PC-9 (cell line): Measurements from ENCODE around the gene SLC39A13. TPM values are rescaled to one million over a fixed set of nuclear protein-coding genes. Genes with fewer than 3 reads are reported as not detected.

Experiments
- BruUV-seq: library from RNA; stranded (reverse); fragments of 400-500 nt; replicated peaks from 2 replicates; lab custom pipeline; 2021; lab: Mats Ljungman, UMichigan
- CTCF ChIA-PET: fragments of 300-600 bp; sonication (Branson Sonifier 250); formaldehyde crosslinking; loops from one replicate; lab custom pipeline; 2022; ENCODE audit warnings: antibody characterized with exemption; lab: Charles Lee
- POLR2A ChIA-PET: fragments of 300-600 bp; sonication (Branson Sonifier 250); formaldehyde crosslinking; loops from one replicate; lab custom pipeline; 2022; ENCODE audit warnings: antibody characterized with exemption; ENCODE audit not compliant: unreplicated experiment; lab: Charles Lee
- DNase-seq, 2 experiments: peaks; one replicate each; pipeline versions ENCODE4 v3.0.0 to v3.0.0-alpha.2; 2015 to 2022; ENCODE audit warnings: mixed read lengths in 1 of 2
- H2AFZ ChIP-seq: fragments of 200-600 bp; sonication (generic); 2 replicates; pipeline ENCODE4 v1.8.1; 2017; ENCODE audit warnings: antibody characterized with exemption
- H3F3A ChIP-seq: fragments of 200-600 bp; sonication (generic); 2 replicates; pipeline ENCODE4 v1.8.1; 2017; ENCODE audit warnings: antibody characterized with exemption, mild to moderate bottlenecking, low read depth; ENCODE audit not compliant: insufficient read depth
- H3K27ac ChIP-seq: fragments of 200-600 bp; sonication (generic); 2 replicates; pipeline ENCODE4 v1.6.1; 2016; ENCODE audit warnings: mixed run types
- H3K27me3 ChIP-seq: fragments of 200-600 bp; sonication (generic); 2 replicates; pipeline ENCODE4 v1.6.1; 2016; ENCODE audit warnings: low read depth, mixed run types; ENCODE audit not compliant: insufficient read depth
- H3K36me3 ChIP-seq: fragments of 200-600 bp; sonication (generic); 2 replicates; pipeline ENCODE4 v1.6.1; 2016; ENCODE audit warnings: low read depth, mixed run types
- H3K4me1 ChIP-seq: fragments of 200-600 bp; sonication (generic); replicated peaks from 2 replicates; pipeline ENCODE4 v1.6.1; 2016; ENCODE audit warnings: mixed run types; ENCODE audit not compliant: insufficient read depth
- H3K4me2 ChIP-seq: fragments of 200-600 bp; sonication (generic); 2 replicates; pipeline ENCODE4 v1.6.1; 2017; ENCODE audit warnings: mixed run types
- H3K4me3 ChIP-seq: fragments of 200-600 bp; sonication (generic); 2 replicates; pipeline ENCODE4 v1.6.1; 2016; ENCODE audit warnings: mixed run types
- H3K79me2 ChIP-seq: fragments of 200-600 bp; sonication (generic); 2 replicates; pipeline ENCODE4 v1.6.1; 2017; ENCODE audit warnings: low read depth, mixed run types
- H3K9me2 ChIP-seq: fragments of 200-600 bp; sonication (generic); 2 replicates; pipeline ENCODE4 v1.8.1; 2017; ENCODE audit warnings: mild to moderate bottlenecking; ENCODE audit not compliant: insufficient read depth
- H3K9me3 ChIP-seq: fragments of 200-600 bp; sonication (generic); 2 replicates; pipeline ENCODE4 v1.8.1; 2016; ENCODE audit warnings: low read depth; ENCODE audit not compliant: insufficient read depth
- H4K20me1 ChIP-seq: fragments of 200-600 bp; sonication (generic); 2 replicates; pipeline ENCODE4 v1.8.1; 2017; ENCODE audit not compliant: insufficient read depth
- EZH2 ChIP-seq: fragments of 200-600 bp; sonication (generic); IDR thresholded peaks from 2 replicates; pipeline ENCODE4 v1.8.0; 2017; ENCODE audit warnings: antibody characterized with exemption, low read depth
- intact Hi-C: fragments of 100-400 bp; cut with micrococcal nuclease; formaldehyde crosslinking; loops from one replicate; pipeline ENCODE4 v1.10.0; 2022; ENCODE audit not compliant: unreplicated experiment
- microRNA-seq: library from miRNA; unstranded; fragments of <30 nt; microRNA quantifications from one replicate; pipeline ENCODE4 v1.2.0, GENCODE V29; 2021; ENCODE audit warnings: borderline number of aligned reads, borderline replicate concordance
- total RNA-seq: library from RNA; stranded (reverse); gene quantifications from 2 replicates; pipeline ENCODE4 v1.2.3, GENCODE V29; 2021
- TF ChIP-seq, protein P1 (sequence below): fragments of 200-600 bp; sonication (generic); conservative IDR thresholded peaks from 2 replicates; pipeline ENCODE4 v1.6.1; 2017; ENCODE audit warnings: mixed run types, antibody characterized with exemption, mild to moderate bottlenecking, moderate library complexity

The SLC39A13 gene
- total RNA-seq, 1 experiment from 2014 or later = 28.8 TPM

DNA sequence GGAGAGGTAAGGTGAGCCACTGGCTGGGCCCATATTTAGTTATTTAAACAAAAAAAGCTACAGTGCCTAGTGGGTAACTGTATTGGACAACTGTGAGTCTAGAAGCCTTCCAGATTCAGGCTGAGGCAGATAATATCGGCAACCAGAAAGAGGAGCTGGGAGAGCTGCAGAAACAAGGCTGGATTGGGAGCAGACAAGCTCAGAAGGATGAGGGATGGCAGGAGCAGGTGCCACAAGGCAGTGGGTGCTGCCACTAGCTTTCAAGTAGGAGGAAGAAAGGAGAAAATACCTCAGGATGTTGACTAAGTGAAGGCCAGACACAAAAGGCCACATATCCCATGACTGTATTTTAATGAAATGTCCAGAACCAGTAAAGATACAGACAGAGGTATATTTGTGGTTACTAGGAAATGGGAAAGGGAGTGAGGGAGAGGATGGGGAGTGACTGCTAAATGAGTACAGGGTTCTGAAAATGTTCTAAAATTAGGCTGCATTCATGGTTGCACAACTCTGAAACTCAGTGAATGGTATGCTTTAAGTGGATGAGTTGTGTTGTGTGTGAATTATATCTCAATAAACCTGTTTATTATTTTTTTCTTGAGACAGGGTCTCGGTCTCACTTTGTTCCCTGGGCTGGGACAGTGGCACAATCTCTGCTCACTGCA is 52.3 kb downstream of the SLC39A13 start:
- Histone ChIP-seq H3K27me3 (no peaks in the 10 kb centered on the region), H3K4me3 (no peak overlapping the region), H3K79me2 (no peaks in the 10 kb centered on the region), H4K20me1 (peaks cover 18% of the 10 kb centered on the region), H3K4me2 (no peak overlapping the region), H3F3A (peaks cover 24% of the 10 kb centered on the region), H3K9me2 (no peaks in the 10 kb centered on the region), H3K36me3 (peaks cover 21% of the 10 kb centered on the region), H3K4me1 (no peaks in the 10 kb centered on the region), H3K27ac (no peak overlapping the region), H2AFZ (no peak overlapping the region), H3K9me3 (no peaks in the 10 kb centered on the region)
- no peak for DNase-seq
- TF ChIP-seq, protein P1, sequence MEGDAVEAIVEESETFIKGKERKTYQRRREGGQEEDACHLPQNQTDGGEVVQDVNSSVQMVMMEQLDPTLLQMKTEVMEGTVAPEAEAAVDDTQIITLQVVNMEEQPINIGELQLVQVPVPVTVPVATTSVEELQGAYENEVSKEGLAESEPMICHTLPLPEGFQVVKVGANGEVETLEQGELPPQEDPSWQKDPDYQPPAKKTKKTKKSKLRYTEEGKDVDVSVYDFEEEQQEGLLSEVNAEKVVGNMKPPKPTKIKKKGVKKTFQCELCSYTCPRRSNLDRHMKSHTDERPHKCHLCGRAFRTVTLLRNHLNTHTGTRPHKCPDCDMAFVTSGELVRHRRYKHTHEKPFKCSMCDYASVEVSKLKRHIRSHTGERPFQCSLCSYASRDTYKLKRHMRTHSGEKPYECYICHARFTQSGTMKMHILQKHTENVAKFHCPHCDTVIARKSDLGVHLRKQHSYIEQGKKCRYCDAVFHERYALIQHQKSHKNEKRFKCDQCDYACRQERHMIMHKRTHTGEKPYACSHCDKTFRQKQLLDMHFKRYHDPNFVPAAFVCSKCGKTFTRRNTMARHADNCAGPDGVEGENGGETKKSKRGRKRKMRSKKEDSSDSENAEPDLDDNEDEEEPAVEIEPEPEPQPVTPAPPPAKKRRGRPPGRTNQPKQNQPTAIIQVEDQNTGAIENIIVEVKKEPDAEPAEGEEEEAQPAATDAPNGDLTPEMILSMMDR = no peak
- TF ChIP-seq EZH2 = no peak
- intact Hi-C loops = no loop called here
- CTCF ChIA-PET = no interaction called here
- POLR2A ChIA-PET = no interaction called here
- BruUV-seq = no TSS peak

DNA sequence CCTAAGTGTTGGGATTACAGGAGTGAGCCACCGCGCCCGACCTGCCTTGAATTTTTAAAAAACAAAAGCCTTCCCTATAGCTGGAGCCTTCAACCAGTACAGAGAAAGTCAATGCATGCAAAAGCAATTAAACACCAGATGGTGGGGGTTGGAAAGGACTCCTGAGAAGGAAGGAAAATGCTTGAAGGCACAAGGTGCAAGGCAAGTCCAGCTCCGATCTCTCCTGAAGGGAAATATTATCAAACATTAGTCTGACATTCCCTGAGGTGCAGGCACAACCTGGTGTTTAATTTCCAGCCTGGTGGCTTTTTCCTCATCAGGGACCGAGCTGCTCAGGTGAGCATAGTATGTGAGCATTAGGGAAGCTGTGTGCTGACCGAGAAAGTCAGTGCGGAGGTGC is 53.5 kb downstream of the SLC39A13 start:
- intact Hi-C loops = no loop called here

DNA sequence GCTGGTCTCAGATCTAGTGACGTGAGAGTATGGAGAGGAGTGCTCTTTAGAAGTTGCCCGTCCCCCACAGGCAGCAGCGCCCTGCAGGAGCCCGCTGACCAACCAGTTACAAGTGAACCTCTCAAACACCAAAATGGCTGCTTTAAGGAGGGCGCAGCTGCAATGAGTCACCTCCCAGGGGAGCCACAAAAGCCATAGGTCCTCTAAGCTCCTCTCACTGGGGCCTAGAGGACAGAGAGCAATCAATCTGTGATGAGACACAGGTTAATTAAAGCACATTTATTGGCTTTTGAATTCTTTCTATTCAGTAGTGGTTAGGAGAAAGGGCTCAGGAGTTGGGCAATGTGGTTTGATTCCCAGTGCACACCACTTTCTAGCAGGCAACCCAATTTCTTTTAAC is 56.1 kb downstream of the SLC39A13 start:
- H3F3A ChIP-seq = peaks cover 36% of the 10 kb centered on the region
- H3K36me3 ChIP-seq = peaks cover 26% of the 10 kb centered on the region
- H3K27me3 ChIP-seq = no peaks in the 10 kb centered on the region
- TF ChIP-seq EZH2 = no peak
- H3K9me2 ChIP-seq = no peaks in the 10 kb centered on the region
- H3K27ac ChIP-seq = no peak overlapping the region
- ChIA-PET CTCF (no interaction called here), POLR2A (interaction anchor here (0.5 to 0.6 kb wide), 2 partner anchors 111 to 372 kb away, joined by 3 to 9 read pairs; no protein-coding TSS in a partner anchor)
- peaks cover 48% of the 10 kb centered on the region for H4K20me1 ChIP-seq
- no peak overlapping the region for H3K4me2 ChIP-seq
- H3K79me2 ChIP-seq = peaks cover 4% of the 10 kb centered on the region; the same call in 1 of the 2 replicates
- H3K9me3 ChIP-seq = no peaks in the 10 kb centered on the region
- no peak for DNase-seq
- no peak overlapping the region for H2AFZ ChIP-seq
- peaks cover 22% of the 10 kb centered on the region for H3K4me1 ChIP-seq
- no peak overlapping the region for H3K4me3 ChIP-seq
- intact Hi-C loops = no loop called here
- BruUV-seq = no TSS peak

More for the DNA sequence above, 53.5 kb downstream of the SLC39A13 start:
- peaks cover 27% of the 10 kb centered on the region for H3F3A ChIP-seq
- peaks cover 26% of the 10 kb centered on the region for H3K36me3 ChIP-seq
- H4K20me1 ChIP-seq = peaks cover 25% of the 10 kb centered on the region
- peaks cover 4% of the 10 kb centered on the region; the same call in 1 of the 2 replicates for H3K79me2 ChIP-seq
- no peak overlapping the region for H3K4me2 ChIP-seq
- no peak overlapping the region for H2AFZ ChIP-seq
- H3K27me3 ChIP-seq = no peaks in the 10 kb centered on the region
- H3K9me2 ChIP-seq = no peaks in the 10 kb centered on the region
- no peaks in the 10 kb centered on the region for H3K9me3 ChIP-seq
- CTCF ChIA-PET = no interaction called here
- TF ChIP-seq, protein P1 = no peak
- TF ChIP-seq EZH2 = no peak
- POLR2A ChIA-PET = no interaction called here
- DNase-seq = no peak
- H3K4me1 ChIP-seq = peaks cover 7% of the 10 kb centered on the region
- H3K4me3 ChIP-seq = no peak overlapping the region
- no peak overlapping the region for H3K27ac ChIP-seq
- no TSS peak for BruUV-seq

Small RNAs within 50 kb of the gene (microRNA-seq; reads per million reads assigned to microRNA genes)
- gene MIR4487 = not detected

Other genes with a start within 250 kb of the SLC39A13 start
- 122 and 130 TPM in 2 replicates for gene ARFGAP2, start 231.7 kb upstream of the SLC39A13 start, total RNA-seq
- 113 and 114 TPM in 2 replicates for gene PACSIN3, start 222.2 kb upstream of the SLC39A13 start, total RNA-seq
- gene DDB2, start 193.6 kb upstream of the SLC39A13 start, total RNA-seq = 72.3 and 85.2 TPM in 2 replicates
- 20.4 and 24.1 TPM in 2 replicates for gene ACP2, start 159.8 kb upstream of the SLC39A13 start, total RNA-seq
- gene NR1H3, start 150.6 kb upstream of the SLC39A13 start, total RNA-seq = 71.5 and 90.4 TPM in 2 replicates
- 61.1 and 65.9 TPM in 2 replicates for gene MADD, start 138.5 kb upstream of the SLC39A13 start, total RNA-seq
- gene MYBPC3, start 55.9 kb upstream of the SLC39A13 start, total RNA-seq = not detected in 2 replicates
- not detected in 2 replicates for gene SPI1, start 30.0 kb upstream of the SLC39A13 start, total RNA-seq
- 160 and 222 TPM in 2 replicates for gene PSMC3, start 17.8 kb downstream of the SLC39A13 start, total RNA-seq
- gene RAPSN, start 40.5 kb downstream of the SLC39A13 start, total RNA-seq = 5.4 and 7.3 TPM in 2 replicates
- 115 and 165 TPM in 2 replicates for gene CELF1, start 144.5 kb downstream of the SLC39A13 start, total RNA-seq
- gene PTPMT1, start 157.0 kb downstream of the SLC39A13 start, total RNA-seq = 74.8 and 79.0 TPM in 2 replicates
- gene KBTBD4, start 170.4 kb downstream of the SLC39A13 start, total RNA-seq = 20.2 and 20.3 TPM in 2 replicates
- gene NDUFS3, start 170.5 kb downstream of the SLC39A13 start, total RNA-seq = 119 and 140 TPM in 2 replicates
- not detected in 2 replicates for gene FAM180B, start 178.1 kb downstream of the SLC39A13 start, total RNA-seq
- 0.22 and 0.63 TPM in 2 replicates for gene C1QTNF4, start 185.8 kb downstream of the SLC39A13 start, total RNA-seq
- 147 and 167 TPM in 2 replicates for gene MTCH2, start 234.0 kb downstream of the SLC39A13 start, total RNA-seq